ENCODE data around the gene GPR65.

GRCh38 chr14:88017535-88017934 lies 12.6 kb downstream of the GPR65 start:
- TF ChIP-seq CTCF (IDR thresholded peaks at IDR 0.05) (no peak), POLR2A (IDR thresholded peaks at IDR 0.05) (no peak)
